ENCODE data around the gene GRHL1. TPM values are rescaled to one million over a fixed set of nuclear protein-coding genes. Genes with fewer than 3 reads are reported as not detected.

GRHL1 gene
- total RNA-seq, 2 experiments from 2014 or later, result 0.28 to 0.38 TPM

DNA sequence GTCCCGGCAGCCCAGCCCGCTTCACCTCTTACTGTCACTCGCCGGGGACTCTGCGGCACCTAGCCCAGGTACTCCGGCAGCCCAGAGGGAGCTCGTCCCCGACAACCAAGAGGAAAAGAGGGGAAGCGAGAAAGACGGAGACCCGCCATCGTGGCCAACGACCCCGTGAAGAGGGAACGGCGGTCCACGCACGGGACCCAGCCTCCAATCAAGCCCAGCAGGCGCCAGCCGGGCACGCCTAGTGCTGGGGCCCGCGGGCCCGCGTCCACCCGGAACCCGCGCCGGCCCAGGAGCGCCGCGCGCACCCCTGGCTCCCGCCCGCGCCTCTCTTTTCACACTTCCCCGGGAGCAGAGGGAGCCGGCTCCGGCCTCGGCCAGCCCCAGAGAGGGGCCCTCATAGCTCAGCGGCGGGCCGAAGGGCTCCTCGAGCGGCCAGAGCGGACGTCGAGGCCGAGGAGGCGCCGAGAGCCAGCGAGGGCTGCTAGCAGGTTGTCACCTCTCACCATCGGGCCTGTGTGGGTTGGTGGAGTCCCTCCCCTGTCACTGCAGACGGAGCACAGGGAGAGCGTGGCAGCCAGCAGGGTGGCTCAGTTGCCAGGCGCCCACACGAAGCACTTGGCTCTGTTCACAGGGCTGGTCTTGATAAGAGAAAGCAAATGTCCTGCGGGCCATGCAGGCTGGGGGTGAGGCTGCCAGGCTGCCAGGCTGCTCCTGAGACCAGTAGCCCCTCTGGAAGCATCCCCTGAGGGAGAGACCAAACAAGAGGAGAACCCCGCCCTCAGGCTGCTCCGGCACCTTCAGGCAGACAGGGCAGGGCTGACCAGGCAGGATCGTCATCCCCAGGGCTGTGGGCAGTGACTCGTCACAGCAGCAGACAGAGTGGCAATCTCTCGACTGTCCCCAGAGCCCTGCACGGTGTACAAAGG, 55.0 kb downstream of the GRHL1 start:
- ATAC-seq (ENCODE audit: poor library complexity), result no peak
- Mint-ChIP-seq H3K27me3 (peaks cover 43% of the 10 kb centered on the region), H3K36me3 (ENCODE audit: low read depth) (no peaks in the 10 kb centered on the region), H3K9me3 (no peaks in the 10 kb centered on the region), H3K4me1 (ENCODE audit: low read depth) (no peaks in the 10 kb centered on the region), H3K27ac (no peak overlapping the region), H3K4me3 (no peak overlapping the region)
- H3K9me3 ChIP-seq (ENCODE audit: control insufficient read depth in 1 of 2, insufficient read depth in 1 of 2, low read length in 2 of 2), result peaks cover 0 to 10% of the 10 kb centered on the region in 2 experiments
- H3K36me3 ChIP-seq (ENCODE audit: insufficient read depth, low read length), result no peaks in the 10 kb centered on the region
- DNase-seq, result no peak
- no peak overlapping the region for H3K27ac ChIP-seq (ENCODE audit: low read depth in 1 of 2, low read length in 2 of 2)
- ChIA-PET POLR2A (no interaction called here), CTCF (interaction anchor here (0.9 kb wide), 1 partner anchor 22 kb away, joined by 3 read pairs; no protein-coding TSS in a partner anchor)
- H3K4me1 ChIP-seq (ENCODE audit: insufficient read depth, low read length), result no peaks in the 10 kb centered on the region
- H3K4me3 ChIP-seq (ENCODE audit: low read length), result no peak overlapping the region
- intact Hi-C loops (cut with DNase I, micrococcal nuclease), result no loop called here
- TF ChIP-seq, protein P1, sequence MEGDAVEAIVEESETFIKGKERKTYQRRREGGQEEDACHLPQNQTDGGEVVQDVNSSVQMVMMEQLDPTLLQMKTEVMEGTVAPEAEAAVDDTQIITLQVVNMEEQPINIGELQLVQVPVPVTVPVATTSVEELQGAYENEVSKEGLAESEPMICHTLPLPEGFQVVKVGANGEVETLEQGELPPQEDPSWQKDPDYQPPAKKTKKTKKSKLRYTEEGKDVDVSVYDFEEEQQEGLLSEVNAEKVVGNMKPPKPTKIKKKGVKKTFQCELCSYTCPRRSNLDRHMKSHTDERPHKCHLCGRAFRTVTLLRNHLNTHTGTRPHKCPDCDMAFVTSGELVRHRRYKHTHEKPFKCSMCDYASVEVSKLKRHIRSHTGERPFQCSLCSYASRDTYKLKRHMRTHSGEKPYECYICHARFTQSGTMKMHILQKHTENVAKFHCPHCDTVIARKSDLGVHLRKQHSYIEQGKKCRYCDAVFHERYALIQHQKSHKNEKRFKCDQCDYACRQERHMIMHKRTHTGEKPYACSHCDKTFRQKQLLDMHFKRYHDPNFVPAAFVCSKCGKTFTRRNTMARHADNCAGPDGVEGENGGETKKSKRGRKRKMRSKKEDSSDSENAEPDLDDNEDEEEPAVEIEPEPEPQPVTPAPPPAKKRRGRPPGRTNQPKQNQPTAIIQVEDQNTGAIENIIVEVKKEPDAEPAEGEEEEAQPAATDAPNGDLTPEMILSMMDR (IDR thresholded peaks at IDR 0.05), result no peak
- peaks cover 2 to 5% of the 10 kb centered on the region in 2 experiments for H3K27me3 ChIP-seq (ENCODE audit: control insufficient read depth in 1 of 2, insufficient read depth in 2 of 2, low read length in 2 of 2)

DNA sequence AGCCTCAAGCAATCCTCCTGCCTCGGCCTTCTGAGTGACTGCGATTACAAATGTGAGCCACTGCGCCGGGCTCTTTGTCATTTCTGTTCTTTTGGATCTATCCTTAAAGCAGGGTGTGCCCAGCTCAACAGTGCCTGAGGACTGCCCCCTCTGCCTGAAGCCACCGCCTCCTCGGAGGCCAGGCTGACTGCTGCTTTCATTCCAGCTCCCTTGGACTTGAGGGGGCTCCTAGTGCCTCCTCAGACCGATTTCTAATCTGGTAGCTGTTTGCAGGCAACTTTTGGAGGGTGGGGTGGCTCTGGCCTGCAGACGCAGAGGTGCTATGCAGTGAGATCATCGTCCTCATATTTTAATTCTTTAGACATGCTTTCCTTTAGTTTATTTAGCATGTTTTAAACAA, 55.9 kb downstream of the GRHL1 start:
- ATAC-seq (ENCODE audit: poor library complexity) (no peak), DNase-seq (no peak)
- H3K4me1 Mint-ChIP-seq (ENCODE audit: low read depth), result no peaks in the 10 kb centered on the region
- TF ChIP-seq, protein P1 (IDR thresholded peaks at IDR 0.05), result no peak
- H3K4me3 ChIP-seq (ENCODE audit: low read length), result no peak overlapping the region
- intact Hi-C loops (cut with DNase I, micrococcal nuclease), result no loop called here
- no peak overlapping the region for H3K27ac Mint-ChIP-seq
- peaks cover 0 to 10% of the 10 kb centered on the region in 2 experiments for H3K9me3 ChIP-seq (ENCODE audit: control insufficient read depth in 1 of 2, insufficient read depth in 1 of 2, low read length in 2 of 2)
- no peaks in the 10 kb centered on the region for H3K9me3 Mint-ChIP-seq
- ChIA-PET POLR2A (no interaction called here), CTCF (no interaction called here)
- peaks cover 43% of the 10 kb centered on the region for H3K27me3 Mint-ChIP-seq
- no peaks in the 10 kb centered on the region for H3K36me3 Mint-ChIP-seq (ENCODE audit: low read depth)
- no peaks in the 10 kb centered on the region for H3K36me3 ChIP-seq (ENCODE audit: insufficient read depth, low read length)
- no peak overlapping the region for H3K4me3 Mint-ChIP-seq
- no peaks in the 10 kb centered on the region for H3K4me1 ChIP-seq (ENCODE audit: insufficient read depth, low read length)
- peaks cover 2 to 5% of the 10 kb centered on the region in 2 experiments for H3K27me3 ChIP-seq (ENCODE audit: control insufficient read depth in 1 of 2, insufficient read depth in 2 of 2, low read length in 2 of 2)
- no peak overlapping the region for H3K27ac ChIP-seq (ENCODE audit: low read depth in 1 of 2, low read length in 2 of 2)

DNA sequence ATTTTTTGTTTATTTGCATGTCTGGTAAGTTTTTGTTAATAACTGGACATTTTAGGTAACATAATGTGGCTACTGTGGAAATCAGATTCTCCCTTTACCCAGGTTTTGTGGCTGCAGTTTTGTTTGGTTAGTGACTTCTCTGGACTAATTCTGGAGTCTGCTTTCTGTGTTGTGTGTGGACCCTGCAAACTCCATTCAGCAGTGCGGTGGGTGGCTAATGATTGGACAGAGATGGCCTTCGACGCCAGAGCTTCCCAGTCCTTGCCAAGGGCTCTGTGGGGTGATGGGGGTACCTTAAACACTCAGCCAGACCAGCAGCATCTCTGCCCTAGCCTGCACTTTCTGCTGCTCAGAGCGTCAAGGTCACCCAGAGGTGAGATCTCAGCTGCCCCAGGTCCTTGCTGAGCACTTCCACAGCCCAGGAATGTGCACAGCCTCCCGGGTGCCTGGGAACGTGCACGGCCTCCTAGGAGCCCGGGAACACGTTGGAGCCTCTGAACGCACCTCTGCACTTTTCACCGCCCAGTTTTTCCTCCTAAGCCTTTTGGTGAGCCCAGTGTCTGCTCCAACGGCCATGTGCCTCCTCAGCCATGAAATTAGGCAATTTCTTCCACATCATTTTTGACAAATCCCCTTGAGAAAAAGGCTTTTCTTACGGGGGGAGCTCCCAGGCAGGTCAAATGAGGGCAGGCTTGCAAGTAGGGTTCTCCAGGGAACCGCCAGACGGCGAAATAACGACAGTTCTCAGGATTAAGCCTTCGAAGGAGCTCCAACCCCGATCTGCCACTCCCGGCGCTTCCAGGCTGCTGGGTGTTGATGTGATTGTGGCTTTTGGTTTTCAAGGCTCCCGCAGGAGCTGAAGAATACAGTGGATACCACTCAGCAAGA, 56.7 kb downstream of the GRHL1 start:
- H3K27me3 Mint-ChIP-seq, result peaks cover 43% of the 10 kb centered on the region
- Histone ChIP-seq H3K4me1 (ENCODE audit: insufficient read depth, low read length) (no peaks in the 10 kb centered on the region), H3K4me3 (ENCODE audit: low read length) (no peak overlapping the region), H3K27me3 (ENCODE audit: control insufficient read depth in 1 of 2, insufficient read depth in 2 of 2, low read length in 2 of 2) (peaks cover 2 to 5% of the 10 kb centered on the region in 2 experiments), H3K27ac (ENCODE audit: low read depth in 1 of 2, low read length in 2 of 2) (no peak overlapping the region), H3K36me3 (ENCODE audit: insufficient read depth, low read length) (no peaks in the 10 kb centered on the region), H3K9me3 (ENCODE audit: control insufficient read depth in 1 of 2, insufficient read depth in 1 of 2, low read length in 2 of 2) (peaks cover 0 to 10% of the 10 kb centered on the region in 2 experiments)
- ChIA-PET CTCF (no interaction called here), POLR2A (no interaction called here)
- intact Hi-C loops (cut with DNase I, micrococcal nuclease), result no loop called here
- no peak overlapping the region for H3K27ac Mint-ChIP-seq
- ATAC-seq (ENCODE audit: poor library complexity) (no peak), DNase-seq (no peak)
- H3K4me1 Mint-ChIP-seq (ENCODE audit: low read depth), result no peaks in the 10 kb centered on the region
- no peak overlapping the region for H3K4me3 Mint-ChIP-seq
- no peaks in the 10 kb centered on the region for H3K36me3 Mint-ChIP-seq (ENCODE audit: low read depth)
- H3K9me3 Mint-ChIP-seq, result no peaks in the 10 kb centered on the region
- TF ChIP-seq, protein P1 (IDR thresholded peaks at IDR 0.05), result no peak
